ENCODE measurements around the gene TACR2. TPM values are rescaled to one million over a fixed set of nuclear protein-coding genes. Genes with fewer than 3 reads are reported as not detected.

The TACR2 gene
- total RNA-seq, 1 experiment from 2014 or later, result 0.57 TPM

- H3K4me1 Mint-ChIP-seq (ENCODE audit: low read depth, unreplicated experiment), result peaks cover 7% of the 10 kb centered on the region
- ChIA-PET CTCF (interaction anchor here (0.7 kb wide), 1 partner anchor 112 kb away, joined by 6 read pairs; no protein-coding TSS in a partner anchor), POLR2A (no interaction called here)
- no peaks in the 10 kb centered on the region for H3K9me3 ChIP-seq
- BruUV-seq (replicated peaks), result no TSS peak
- no peak overlapping the region for H3K4me3 ChIP-seq (ENCODE audit: low read depth, low read length)
- no peak overlapping the region for H3K27ac Mint-ChIP-seq (ENCODE audit: unreplicated experiment)
- H3K36me3 ChIP-seq (ENCODE audit: control insufficient read depth, insufficient read depth, low read length), result no peaks in the 10 kb centered on the region
- H3K9me3 Mint-ChIP-seq (ENCODE audit: unreplicated experiment), result no peaks in the 10 kb centered on the region
- H3K4me3 Mint-ChIP-seq (ENCODE audit: unreplicated experiment), result no peak overlapping the region
- H3K4me1 ChIP-seq, result peaks cover 6% of the 10 kb centered on the region; the same call in 1 of the 2 replicates
- H3K36me3 Mint-ChIP-seq (ENCODE audit: insufficient read depth, unreplicated experiment), result peaks cover 18% of the 10 kb centered on the region
- H3K27me3 ChIP-seq (replicated peaks; ENCODE audit: control insufficient read depth, insufficient read depth, low read length), result no peaks in the 10 kb centered on the region
- no peak for DNase-seq
- TF ChIP-seq CTCF (IDR thresholded peaks at IDR 0.05; ENCODE audit: insufficient read depth in 1 of 2, low read depth in 1 of 2, low read length in 1 of 2, severe bottlenecking in 1 of 2, unreplicated experiment in 1 of 2), result no peak
- intact Hi-C loops (cut with micrococcal nuclease; ENCODE audit: unreplicated experiment), result no loop called here
- H3K27me3 Mint-ChIP-seq (ENCODE audit: insufficient read depth, unreplicated experiment), result no peaks in the 10 kb centered on the region
Observed at GRCh38 chr10:69403519-69403918, 13.2 kb downstream of the TACR2 start.

GRCh38 chr10:69403066-69403465 lies 13.7 kb downstream of the TACR2 start:
- Mint-ChIP-seq H3K36me3 (ENCODE audit: insufficient read depth, unreplicated experiment) (peaks cover 18% of the 10 kb centered on the region), H3K4me3 (ENCODE audit: unreplicated experiment) (no peak overlapping the region), H3K27ac (ENCODE audit: unreplicated experiment) (no peak overlapping the region), H3K27me3 (ENCODE audit: insufficient read depth, unreplicated experiment) (no peaks in the 10 kb centered on the region), H3K9me3 (ENCODE audit: unreplicated experiment) (no peaks in the 10 kb centered on the region), H3K4me1 (ENCODE audit: low read depth, unreplicated experiment) (peaks cover 2% of the 10 kb centered on the region)
- ChIA-PET POLR2A (no interaction called here), CTCF (no interaction called here)
- H3K27me3 ChIP-seq (replicated peaks; ENCODE audit: control insufficient read depth, insufficient read depth, low read length), result no peaks in the 10 kb centered on the region
- BruUV-seq (replicated peaks), result no TSS peak
- peaks cover 2% of the 10 kb centered on the region; the same call in 1 of the 2 replicates for H3K4me1 ChIP-seq
- DNase-seq, result no peak
- intact Hi-C loops (cut with micrococcal nuclease; ENCODE audit: unreplicated experiment), result no loop called here
- H3K4me3 ChIP-seq (ENCODE audit: low read depth, low read length), result no peak overlapping the region
- H3K9me3 ChIP-seq, result no peaks in the 10 kb centered on the region
- H3K36me3 ChIP-seq (ENCODE audit: control insufficient read depth, insufficient read depth, low read length), result no peaks in the 10 kb centered on the region
- no peak for TF ChIP-seq CTCF (IDR thresholded peaks at IDR 0.05; ENCODE audit: insufficient read depth in 1 of 2, low read depth in 1 of 2, low read length in 1 of 2, severe bottlenecking in 1 of 2, unreplicated experiment in 1 of 2)

- no peaks in the 10 kb centered on the region for H3K4me1 ChIP-seq
- Mint-ChIP-seq H3K4me1 (ENCODE audit: low read depth, unreplicated experiment) (no peaks in the 10 kb centered on the region), H3K4me3 (ENCODE audit: unreplicated experiment) (no peak overlapping the region), H3K27me3 (ENCODE audit: insufficient read depth, unreplicated experiment) (no peaks in the 10 kb centered on the region), H3K9me3 (ENCODE audit: unreplicated experiment) (no peaks in the 10 kb centered on the region), H3K36me3 (ENCODE audit: insufficient read depth, unreplicated experiment) (peaks cover 18% of the 10 kb centered on the region), H3K27ac (ENCODE audit: unreplicated experiment) (no peak overlapping the region)
- no peaks in the 10 kb centered on the region for H3K36me3 ChIP-seq (ENCODE audit: control insufficient read depth, insufficient read depth, low read length)
- H3K27me3 ChIP-seq (replicated peaks; ENCODE audit: control insufficient read depth, insufficient read depth, low read length), result no peaks in the 10 kb centered on the region
- no peak for DNase-seq
- no peak overlapping the region for H3K4me3 ChIP-seq (ENCODE audit: low read depth, low read length)
- ChIA-PET POLR2A (no interaction called here), CTCF (no interaction called here)
- intact Hi-C loops (cut with micrococcal nuclease; ENCODE audit: unreplicated experiment), result no loop called here
- no peak for TF ChIP-seq CTCF (IDR thresholded peaks at IDR 0.05; ENCODE audit: insufficient read depth in 1 of 2, low read depth in 1 of 2, low read length in 1 of 2, severe bottlenecking in 1 of 2, unreplicated experiment in 1 of 2)
- no TSS peak for BruUV-seq (replicated peaks)
- H3K9me3 ChIP-seq, result no peaks in the 10 kb centered on the region
Observed at GRCh38 chr10:69402386-69402785, 14.3 kb downstream of the TACR2 start.
